Measurements from ENCODE around the gene GRIP1.

Gene GRIP1

DNA sequence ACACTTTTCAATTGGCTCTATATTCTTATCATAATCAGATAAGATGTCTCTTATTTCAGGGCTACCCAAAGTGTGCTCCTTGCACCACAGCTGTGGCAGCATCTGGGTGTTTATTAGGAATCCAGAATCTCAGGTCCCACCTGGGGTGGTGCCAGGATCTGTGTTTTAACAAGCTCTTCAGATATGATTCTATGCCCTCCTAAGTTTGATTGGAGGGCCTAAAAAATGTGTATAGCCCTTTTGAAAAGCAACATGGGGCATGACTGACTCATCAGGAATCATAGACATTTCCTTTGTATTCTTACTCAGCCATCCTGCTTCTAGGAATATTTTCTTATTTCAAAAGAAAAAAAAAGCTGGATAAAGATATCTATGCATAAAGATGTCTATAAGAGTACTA is 273.5 kb downstream of the GRIP1 start:
- no peak for DNase-seq (ENCODE audit: insufficient read length, low spot score)
- no peak for FAIRE-seq

DNA sequence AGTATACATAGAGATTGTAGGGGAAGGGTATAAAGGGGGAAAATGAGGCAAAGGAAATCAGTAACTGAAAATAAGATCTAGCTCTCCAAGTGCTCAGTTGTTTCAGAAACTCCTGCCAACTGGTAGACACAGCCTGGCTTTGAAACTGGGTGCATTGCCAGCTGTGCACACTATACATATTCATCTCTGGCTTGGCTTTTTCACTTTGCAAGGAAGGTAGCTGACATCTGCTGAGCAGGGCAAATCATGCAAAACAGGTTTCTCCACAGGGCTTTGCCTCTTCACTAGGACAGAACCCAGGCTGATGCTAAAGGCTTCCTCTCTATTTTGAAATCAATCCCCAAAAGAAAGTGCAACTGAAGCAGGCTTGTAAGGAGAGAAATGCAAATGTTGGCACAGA is 275.1 kb downstream of the GRIP1 start:
- no peak for DNase-seq (ENCODE audit: insufficient read length, low spot score)
- no peak for FAIRE-seq

DNA sequence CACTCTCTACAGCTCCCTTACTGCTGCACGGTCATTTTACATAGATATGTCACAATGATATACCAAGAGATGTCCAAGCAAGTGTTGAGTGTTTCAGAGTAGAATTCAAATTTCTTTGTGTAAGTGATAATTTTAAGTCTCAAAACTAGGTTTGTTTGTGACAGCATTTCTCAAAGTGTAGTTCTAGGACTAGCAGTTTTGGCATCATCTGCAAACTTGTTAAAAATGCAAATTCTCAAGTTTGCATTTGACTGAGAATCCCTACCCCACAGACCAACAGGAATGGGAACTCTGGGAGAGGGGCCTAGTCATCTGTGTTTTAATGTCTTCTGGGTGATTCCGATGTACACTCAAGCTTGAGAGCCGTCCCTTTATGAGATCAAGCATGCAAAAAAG is 279.0 kb downstream of the GRIP1 start:
- DNase-seq (ENCODE audit: insufficient read length, low spot score), result no peak
- no peak for FAIRE-seq

DNA sequence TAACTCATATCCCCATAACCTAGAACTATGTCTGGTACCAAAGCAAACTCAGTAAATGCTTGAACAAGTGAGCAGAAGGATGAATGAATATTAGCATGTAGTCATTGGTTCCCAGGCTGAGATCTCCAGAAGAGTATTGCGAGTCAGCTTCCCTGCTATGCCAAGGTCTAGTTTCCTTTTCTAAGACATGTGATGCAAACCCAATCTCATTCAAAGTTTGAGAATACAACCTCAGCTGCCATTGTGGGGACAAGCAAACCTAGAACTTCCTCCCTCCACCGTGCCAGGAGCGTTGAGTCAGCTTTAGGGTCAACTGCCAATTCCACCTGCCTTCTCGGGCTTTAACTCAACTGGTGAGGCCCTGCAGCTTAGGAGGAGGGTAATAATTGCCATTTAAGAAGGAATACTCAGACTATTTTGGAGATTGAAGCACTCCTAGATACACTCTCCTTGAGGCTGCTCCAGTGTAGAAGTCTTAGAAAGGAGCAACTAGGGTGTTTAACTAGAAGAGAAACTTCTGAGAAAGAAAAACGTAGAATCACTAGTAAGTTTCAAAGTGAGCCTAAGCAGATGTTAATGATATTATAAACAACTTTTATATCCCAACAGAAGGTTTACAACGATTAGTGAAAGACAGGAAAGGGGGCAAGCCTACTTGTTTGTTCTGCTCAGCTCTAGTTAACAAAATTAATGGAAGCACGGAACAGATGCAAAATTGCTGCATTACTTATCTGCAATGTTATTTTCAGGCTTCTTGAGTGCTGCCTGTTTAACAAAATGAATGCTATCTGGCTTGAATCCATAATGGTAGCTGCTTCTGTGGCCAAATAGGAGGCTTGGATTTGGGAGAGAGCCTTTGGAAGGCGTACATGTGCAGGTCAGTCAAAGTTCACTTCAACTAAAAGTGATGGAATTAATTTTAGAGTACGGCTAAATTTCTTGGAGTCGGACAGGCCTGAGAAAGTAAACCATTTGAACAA is 279.7 kb downstream of the GRIP1 start:
- DNase-seq (ENCODE audit: insufficient read length, low spot score), result no peak
- FAIRE-seq, result no peak

DNA sequence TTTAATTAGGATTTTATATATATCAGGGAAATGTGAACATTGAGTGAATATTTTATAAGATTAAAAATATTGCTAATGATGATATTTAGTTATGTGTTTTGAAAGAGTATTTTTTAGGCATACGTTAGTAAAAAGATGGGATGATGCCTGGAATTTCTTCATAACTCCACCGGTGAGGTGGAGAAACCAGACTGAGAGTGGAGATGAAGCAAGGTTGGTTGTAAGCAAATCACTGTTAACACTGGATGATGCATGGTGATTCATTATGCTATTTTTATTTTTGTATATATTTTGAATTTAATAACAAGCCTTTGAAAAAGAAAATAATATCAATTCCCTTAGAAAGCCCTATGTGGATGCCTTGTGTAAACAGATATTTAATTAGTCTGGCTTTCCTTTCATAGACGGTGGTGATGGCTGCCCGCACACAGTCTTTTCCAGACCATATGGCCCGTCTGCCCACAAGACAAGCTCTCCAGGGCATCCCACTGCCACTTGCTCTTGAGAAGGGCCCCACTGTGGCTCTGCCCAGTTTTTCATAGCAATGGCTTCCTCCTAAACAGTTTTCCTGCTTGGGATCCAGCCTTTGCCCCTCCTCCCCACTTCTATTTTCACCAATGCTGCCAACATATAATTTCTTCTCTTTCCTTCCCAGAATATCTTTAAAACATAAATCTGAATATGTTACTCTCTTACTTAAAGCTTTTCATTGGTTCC is 281.1 kb downstream of the GRIP1 start:
- DNase-seq (ENCODE audit: insufficient read length, low spot score) (no peak), FAIRE-seq (no peak)

DNA sequence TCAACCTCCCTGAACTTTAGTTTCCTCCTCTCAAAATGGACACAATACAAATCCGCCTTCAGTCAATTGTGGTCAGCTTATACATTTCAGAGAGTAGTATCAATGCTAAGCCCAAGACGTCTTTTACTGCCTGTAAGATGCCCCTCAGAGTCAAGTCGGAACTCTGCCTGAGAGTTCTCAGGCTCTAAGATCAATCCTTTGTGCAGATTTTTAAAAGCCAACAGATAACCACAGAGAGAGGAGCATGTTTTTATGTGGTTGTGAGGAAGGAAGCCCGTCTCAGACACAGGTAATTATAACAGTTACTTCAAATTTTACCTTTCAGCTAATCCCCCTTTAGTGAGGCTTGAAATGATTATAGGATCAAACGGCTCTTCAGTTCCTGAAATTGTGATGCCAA is 285.0 kb downstream of the GRIP1 start:
- FAIRE-seq, result no peak
- no peak for DNase-seq (ENCODE audit: insufficient read length, low spot score)

DNA sequence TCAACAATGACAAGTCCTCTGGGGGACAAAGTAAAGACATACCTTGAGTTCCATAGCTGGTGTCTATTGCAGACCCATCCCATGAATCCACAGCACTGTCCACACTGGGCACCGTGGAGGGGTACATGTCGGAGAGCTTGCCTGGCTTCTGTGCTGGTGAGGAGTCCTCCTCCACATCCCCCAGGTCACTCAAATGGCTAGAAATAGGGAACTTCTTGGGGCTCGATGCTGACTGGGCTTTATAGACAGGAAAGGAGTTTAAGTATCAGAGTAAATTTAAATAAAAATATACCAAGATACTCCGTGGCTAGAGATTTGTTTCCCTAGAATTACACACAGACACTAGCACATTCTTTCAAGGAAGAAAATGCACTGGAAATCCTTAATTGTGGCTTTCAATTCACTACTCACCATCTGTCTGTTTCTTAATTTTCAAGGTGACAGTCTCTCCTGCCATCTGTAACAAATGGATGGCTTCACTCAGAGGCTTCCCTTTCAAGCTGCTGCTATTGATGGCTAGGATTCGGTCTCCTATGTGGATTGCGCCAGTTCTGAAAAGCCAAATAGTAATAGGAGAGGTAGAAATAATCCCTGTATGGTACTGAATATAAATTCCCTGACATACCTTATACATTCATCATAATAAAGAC is 286.5 kb downstream of the GRIP1 start:
- DNase-seq (ENCODE audit: insufficient read length, low spot score) (no peak), FAIRE-seq (no peak)

DNA sequence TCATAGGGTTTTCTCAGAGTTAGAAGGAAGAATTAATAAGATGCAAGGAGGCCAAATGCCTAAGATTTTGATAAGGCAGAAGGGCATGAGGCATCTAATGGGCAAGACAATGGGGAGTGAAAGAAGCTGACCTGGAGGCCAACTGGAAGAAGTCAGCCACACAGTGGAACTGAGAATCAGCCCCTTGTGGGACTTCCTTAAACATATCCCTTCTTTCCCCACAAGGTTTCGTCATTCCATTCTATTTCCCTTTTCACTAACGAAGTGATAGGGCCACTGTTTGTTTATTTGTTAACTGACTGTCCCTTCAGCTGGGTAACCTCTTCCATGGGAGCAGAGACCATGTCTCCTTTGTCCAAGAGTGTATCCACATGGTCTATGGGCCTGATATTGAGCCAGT is 290.4 kb downstream of the GRIP1 start:
- FAIRE-seq, result no peak
- DNase-seq (ENCODE audit: insufficient read length, low spot score), result no peak

DNA sequence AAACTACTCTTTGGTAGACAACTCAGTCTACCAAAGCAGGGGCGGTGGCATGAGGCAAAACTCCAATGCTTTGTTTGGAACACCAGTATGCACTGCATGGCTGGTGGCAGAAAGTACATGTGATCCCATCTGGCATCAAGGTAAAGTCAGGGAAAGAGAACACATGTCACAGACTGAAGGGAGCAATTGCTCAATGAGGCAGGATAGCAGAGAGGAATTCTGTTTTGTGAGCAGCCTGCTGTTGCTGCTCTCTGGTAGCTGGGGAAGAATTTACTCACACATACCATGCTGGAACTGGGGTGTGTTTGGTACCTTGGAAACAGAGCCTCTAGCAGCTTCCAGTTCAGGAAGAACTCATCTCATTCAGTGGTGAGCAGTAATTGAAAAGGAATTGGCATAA is 291.8 kb downstream of the GRIP1 start:
- FAIRE-seq (no peak), DNase-seq (ENCODE audit: insufficient read length, low spot score) (no peak)

DNA sequence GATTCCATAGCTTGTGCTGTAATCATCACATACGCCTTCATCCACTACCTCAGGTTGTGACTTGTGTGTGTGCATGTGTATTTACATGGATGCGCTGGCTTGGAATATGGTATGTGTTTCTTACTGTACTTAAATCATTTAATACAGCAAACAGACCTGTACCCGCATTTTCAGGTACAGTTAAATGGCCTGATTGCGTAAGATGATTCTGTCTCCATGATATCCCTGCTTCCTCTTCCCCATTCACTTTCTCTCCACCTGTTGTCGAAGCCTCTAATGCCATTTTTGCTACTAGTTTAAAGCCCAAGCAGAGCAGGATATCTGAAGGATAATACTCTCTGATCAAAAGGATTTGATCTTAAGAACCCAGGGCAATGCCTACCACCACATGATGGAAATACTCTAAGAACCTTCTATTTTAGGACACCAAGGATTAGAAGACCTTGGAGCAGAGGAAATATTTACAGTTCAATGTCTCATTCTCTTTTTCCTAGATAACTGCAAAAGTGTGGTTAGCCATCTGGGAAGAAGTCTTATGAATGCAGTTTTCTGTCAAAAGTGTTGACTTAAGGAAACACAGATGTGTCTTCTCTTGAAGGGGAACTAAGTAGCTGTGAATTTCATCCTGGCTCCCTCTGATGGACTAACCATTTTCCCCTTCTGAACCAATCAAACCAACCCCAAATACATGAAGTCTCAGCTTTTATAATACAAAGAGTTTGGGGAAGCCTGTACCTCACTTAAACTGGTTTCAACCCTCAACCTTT is 297.9 kb downstream of the GRIP1 start:
- FAIRE-seq (peak; percentile 66), DNase-seq (ENCODE audit: insufficient read length, low spot score) (no peak)

DNA sequence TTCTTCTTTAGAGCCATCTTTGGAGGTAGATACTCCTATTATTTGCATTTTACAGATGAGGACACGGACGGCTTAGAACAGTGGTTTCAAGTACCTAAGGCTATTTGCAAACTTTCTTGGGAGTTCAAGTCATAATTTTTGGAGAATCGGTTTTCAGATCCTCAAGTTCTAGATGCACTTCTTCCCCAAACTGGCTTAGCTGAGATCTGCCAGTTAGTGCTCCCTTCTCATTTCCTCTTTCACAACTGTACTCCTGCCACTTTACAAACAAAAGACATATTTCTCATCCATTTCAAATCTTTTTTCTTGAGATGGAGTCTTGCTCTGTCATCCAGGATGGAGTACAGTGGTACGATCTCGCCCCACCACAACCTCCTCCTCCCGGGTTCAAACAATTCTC is 299.3 kb downstream of the GRIP1 start:
- no peak for DNase-seq (ENCODE audit: insufficient read length, low spot score)
- FAIRE-seq, result no peak

DNA sequence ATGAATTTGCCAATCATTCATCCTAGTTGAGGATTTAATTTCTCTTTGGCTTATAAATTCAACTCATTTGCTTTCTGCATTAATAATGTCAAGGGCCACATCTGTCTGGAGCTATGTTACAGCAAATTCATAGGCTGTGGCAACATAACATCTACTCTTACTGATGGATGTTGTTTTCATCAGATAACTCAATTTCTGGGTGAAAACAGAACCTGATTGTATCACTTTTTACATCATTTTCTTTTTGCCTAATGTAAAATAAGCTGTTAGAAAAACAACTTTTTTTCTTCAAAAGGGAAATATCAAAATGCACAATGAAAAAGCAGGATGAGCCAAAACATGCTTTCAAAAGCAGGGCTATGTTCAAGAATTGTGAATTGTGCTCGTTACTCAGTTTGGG is 303.3 kb downstream of the GRIP1 start:
- DNase-seq (ENCODE audit: insufficient read length, low spot score) (no peak), FAIRE-seq (no peak)

DNA sequence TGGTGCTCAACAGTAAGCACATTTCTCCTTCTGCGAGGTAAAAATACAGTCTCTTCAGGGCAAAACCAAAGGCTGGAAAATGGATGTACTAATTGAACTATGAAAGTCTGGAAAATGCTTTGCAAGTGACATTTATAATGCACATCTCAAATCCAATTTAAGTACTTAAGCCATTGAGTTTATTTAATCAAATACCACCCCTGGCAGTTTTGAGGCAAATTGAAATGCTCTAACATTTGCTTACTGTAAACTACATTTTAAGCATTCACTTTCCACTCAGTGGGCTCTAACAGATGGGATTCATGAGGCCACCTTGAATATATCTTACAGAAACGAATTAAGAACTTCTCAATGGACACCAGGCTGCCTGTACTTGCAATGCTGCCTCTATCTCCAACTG is 306.9 kb downstream of the GRIP1 start:
- no peak for FAIRE-seq
- DNase-seq (ENCODE audit: insufficient read length, low spot score), result no peak

DNA sequence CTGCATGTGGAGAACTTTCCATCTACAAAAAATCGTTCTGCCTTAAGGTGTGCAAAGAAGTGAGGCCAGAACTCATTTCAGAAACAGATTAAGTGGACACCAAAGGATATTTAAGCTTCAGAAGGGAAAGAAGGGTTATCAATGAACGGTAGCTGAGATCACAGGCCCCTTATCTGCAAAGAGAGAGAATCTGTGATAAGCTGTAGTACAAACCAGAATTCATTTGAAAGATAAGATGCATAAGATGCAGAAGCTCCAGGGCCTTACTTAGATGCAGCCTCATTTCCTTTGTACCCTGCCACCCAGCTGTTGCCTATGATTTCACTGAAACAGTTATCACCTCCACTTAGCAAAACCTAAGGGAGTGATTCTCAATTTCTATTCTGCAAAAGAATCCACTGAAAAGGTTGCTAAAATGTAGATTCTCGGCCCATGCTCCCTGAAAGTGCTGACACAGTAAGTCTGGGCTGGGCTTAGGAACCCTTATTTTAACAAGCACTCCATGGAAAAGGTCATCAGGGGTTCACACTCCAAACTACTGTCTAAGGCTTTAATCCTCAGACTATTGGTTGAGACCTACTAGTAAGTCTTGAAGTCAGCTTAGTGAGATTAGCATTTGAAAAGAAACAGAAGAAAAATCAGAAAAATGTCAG is 311.7 kb downstream of the GRIP1 start:
- FAIRE-seq (no peak), DNase-seq (ENCODE audit: insufficient read length, low spot score) (no peak)

DNA sequence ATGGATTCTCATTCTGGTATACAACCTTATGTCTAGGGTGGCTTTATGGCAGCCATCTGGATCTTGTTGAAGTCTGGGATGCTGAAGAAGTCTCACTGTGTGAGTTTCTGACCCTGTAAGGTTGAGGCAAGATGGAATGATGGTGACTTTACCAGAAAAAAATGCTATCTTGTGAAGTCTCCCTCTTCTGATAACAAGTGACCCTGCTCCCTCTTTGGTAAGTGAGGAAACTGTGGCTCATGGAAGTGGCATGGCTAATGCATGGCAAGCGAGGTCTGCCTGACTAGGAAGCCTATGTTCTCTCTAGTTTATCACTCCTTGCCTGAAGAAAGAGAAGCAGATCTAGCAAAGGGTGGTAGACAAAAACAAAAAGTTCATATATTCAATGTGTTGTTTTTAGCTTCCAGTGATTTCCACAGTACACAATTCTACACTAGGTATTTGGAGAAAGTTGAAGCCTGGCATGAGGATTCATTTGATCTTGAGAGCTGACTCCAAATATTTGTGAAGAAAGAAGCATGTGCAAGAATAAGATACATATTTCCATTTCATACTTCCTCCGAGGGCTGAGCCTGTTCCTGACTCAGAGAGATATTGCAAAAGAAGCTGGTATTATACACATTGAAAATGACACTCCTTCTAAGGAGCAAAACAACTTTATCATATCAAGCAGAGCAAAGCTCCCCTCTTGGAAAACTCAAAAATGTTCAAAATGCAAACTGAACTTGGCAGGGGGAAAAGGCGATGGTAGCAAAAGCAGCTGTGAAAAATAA is 313.0 kb downstream of the GRIP1 start:
- FAIRE-seq (no peak), DNase-seq (ENCODE audit: insufficient read length, low spot score) (no peak)

DNA sequence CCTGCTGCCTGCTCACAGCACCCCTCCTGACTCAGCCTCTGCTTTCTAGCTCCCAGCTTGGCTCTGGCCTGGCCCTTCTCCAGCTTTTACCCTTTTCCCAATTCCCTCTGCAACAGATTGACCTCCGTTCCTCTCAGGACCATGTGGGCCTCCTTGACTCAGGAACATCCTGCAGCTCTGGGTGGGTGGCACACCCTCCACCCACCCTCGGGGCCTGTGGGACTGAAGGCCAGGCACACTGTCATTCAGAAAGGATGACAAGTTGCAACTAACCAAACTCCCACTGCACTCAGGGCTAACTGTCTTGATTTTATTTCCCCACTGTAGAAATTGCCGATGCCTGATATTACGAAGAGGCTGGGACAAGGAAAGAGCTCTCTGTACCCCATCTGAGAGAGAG is 317.2 kb downstream of the GRIP1 start:
- no peak for DNase-seq (ENCODE audit: insufficient read length, low spot score)
- no peak for FAIRE-seq

DNA sequence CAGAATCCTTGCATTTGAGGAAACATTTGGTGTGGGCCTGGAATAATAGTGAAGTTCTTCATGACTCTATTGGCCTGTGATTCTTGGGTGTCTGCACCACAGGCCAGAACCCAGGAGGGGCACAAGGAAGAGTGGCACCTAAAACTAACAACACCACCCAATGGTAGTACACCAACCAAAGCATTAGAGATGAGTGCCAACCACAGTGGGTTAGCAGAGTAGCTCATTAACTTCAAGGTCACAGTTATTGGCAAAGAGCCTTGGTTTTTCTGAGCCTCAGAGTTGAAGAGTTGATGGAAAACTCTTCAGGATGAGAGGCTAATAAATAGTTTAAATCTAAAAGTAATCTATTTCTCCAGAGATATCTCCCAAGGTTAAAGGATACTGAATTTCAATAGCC is 319.6 kb downstream of the GRIP1 start:
- FAIRE-seq, result no peak
- no peak for DNase-seq (ENCODE audit: insufficient read length, low spot score)

DNA sequence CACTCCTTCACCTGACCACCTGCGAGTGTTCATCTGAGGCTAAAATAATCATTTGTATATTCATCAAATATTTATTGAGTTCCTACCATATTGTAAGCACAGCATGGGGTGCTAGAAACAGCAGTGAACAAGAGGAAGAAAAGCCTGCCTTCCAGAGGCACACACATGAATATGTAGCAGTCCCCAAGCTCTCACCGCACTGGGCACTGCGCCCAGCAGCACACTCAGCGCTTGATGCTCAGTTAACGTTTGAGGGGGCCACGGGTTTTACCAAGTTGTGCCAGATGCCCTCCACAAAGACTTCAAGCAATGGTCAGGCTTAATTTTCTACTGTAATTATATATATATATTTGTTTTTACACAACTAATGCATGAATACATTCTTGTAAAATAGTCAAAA is 324.6 kb downstream of the GRIP1 start:
- no peak for DNase-seq (ENCODE audit: insufficient read length, low spot score)
- no peak for FAIRE-seq

DNA sequence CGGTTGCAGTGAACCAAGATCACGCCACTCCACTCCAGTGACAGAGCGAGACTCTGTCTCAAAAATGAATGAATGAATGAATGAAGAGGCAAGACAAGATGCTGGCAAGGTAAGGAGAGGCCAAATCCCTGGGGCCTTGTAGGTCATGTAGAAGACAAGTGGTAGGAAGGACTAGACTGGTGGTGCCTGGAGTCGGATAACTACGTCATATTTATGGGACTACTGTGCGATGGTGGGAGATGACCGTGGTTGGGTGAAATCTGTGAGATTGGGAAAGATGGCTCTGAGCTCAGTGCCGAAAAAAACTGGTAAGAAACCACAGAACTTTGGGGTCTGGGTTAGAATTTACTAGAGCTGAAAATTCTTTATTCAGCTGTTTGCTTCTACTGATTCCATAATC is 326.0 kb downstream of the GRIP1 start:
- FAIRE-seq (no peak), DNase-seq (ENCODE audit: insufficient read length, low spot score) (no peak)

DNA sequence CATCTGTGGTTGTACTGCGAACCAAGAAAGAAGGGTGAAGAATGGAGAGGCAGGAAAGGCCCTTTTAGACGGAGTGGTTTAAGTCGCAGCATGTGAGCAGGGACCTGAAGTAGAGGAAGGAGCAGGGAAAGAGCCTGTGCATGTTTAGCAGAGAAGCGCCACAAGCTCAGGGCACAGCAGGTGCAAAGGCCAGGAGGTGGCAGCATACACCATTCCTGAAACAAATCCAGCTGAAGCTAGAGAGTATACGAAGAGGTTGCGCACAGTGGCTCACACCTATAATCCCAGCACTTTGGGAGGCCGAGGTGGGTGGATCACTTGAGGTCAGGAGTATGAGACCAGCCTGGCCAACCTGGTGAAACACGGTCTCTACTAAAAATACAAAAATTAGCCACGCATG is 326.7 kb downstream of the GRIP1 start:
- FAIRE-seq (no peak), DNase-seq (ENCODE audit: insufficient read length, low spot score) (no peak)

Data from HTR-8/SVneo (cell line).